Non-pigmented ciliary epithelial cell (primary cell): ENCODE results near the gene B4GALNT4.
"Not testable (repeated sequence)": the region's sequence is repeated elsewhere in the genome, so short reads cannot be mapped to it uniquely, and the experiment has no call there.

Experiments
- DNase-seq: peaks from one replicate; pipeline ENCODE4 v3.0.0-alpha.2; 2010; ENCODE audit warnings: low read depth

The B4GALNT4 gene

GRCh38 chr11:369336-370018 lies at the start of gene B4GALNT4:
TSS of gene B4GALNT4 (plus strand) at chr11:369499. CDS start at chr11:369804, 305 bp downstream.
- DNase-seq, result no peak

- not testable (repeated sequence) for DNase-seq
These were observed 49.4 kb upstream of the B4GALNT4 start for GRCh38 chr11:319888-320273.

- DNase-seq, result no peak
These were observed 45.1 kb upstream of the B4GALNT4 start for GRCh38 chr11:324156-324555.

GRCh38 chr11:324593-325517 lies 44.4 kb upstream of the B4GALNT4 start:
- not testable (repeated sequence) for DNase-seq

DNA sequence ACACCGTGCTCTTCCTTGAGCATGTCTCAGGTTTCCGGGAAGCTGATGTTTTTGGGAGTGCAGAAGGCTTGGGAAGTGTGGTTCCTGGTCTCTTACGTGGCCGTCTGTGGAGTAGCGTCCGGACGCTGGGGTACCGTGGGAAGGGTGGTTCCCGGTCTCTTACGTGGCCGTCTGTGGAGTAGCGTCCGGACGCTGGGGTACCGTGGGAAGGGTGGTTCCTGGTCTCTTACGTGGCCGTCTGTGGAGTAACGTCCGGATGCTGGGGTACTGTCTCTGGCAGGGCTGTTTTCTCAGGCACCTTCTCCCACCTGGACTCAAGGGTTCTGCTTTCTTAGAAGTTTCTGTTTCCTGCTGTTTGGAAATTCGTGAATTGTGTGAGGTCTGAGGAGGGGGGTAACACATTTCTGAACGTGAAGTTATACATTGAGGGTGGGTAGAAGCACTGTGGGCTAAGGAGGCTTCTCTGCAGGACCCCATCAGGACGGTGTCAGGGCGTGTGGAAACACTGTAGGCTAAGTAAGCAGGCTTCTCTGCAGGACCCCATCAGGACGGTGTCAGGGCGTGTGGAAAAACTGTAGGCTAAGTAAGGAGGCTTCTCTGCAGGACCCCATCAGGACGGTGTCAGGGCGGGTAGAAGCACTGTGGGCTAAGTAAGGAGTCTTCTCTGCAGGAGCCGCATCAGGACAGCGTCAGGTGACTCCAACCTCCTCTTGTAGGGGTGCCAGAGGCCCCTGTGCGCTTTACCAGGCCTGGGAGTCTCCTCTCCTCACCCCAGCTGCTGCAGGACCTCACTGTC lies 43.3 kb upstream of the B4GALNT4 start:
- DNase-seq, result no peak

GRCh38 chr11:326592-326841 lies 42.8 kb upstream of the B4GALNT4 start:
- DNase-seq, result no peak

DNA sequence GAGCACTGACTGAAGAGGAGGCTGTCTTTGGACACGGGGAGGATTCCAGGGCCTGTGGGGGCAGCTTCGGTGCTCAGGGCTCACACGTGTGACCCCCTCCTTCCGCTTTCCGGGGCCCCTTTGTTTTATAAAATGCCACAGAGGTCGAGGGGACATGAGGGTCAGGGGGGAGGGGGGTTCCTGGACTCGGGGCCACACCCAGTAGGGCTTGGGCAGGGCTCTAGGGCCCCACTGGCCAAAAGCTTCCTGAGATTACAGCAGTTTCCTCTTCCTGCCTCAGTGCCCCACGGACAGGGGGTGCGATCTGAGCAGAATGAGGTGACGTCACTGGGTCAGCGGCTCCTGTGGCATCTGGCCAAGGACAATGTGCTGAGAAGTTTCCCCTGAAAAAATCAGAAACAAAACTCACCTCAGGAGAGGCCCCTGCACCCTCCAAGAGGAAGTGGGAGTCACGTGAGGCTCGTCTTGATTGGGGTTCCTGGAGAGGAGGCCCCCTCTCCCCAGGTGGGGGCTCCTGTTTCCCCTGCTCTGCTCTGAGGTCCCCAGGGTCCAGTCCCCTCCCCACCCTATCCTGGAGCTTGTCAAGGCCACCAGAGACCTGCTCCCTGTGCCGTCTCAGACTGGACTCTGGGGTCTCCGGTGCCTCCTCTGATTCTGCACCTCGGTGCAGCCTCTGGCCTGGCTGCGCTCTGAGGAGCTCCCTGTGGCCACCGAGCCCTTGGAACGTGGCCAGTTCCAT lies 42.3 kb upstream of the B4GALNT4 start:
- no peak for DNase-seq

GRCh38 chr11:327581-327923 lies 41.7 kb upstream of the B4GALNT4 start:
- no peak for DNase-seq

- DNase-seq, result no peak
These were observed 41.3 kb upstream of the B4GALNT4 start for GRCh38 chr11:328012-328411.

GRCh38 chr11:328516-329100 lies 40.7 kb upstream of the B4GALNT4 start:
- DNase-seq, result not testable (repeated sequence)

- no peak for DNase-seq
These were observed 39.4 kb upstream of the B4GALNT4 start for GRCh38 chr11:329886-330253.

GRCh38 chr11:330307-330693 lies 39.0 kb upstream of the B4GALNT4 start:
- no peak for DNase-seq

DNA sequence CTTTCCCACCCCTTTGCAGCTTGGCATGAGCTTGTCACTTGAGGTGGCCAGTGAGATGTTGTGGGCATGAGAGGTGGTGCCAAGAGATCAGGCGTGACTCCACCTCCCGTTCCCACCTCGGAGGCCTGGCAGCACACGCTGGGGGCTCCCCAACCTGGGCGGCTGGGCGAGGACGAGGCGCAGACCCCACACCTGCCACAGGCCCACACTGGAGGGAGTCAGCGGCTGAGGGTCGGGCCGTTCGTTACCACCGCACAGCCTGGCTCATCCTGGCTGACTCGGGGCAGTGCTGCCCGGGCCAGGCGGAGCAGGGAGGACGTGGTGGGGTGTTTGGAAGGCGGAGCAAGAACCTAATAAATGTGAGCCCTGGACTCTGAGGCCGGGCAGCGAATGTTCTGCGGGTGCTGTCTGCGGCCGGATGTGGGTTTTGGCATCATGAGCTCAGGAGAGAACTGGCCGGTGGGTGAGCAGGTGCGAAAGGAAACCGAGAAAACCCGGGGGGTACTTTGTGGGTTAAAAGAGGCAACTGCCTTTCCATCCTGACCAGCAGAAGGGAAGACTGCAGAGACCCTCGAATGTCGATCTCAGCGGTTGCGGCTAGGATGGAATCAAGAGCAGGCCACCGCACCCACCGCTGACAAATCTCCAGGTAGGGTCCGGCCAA lies 38.5 kb upstream of the B4GALNT4 start:
- DNase-seq, result no peak

GRCh38 chr11:331358-332060 lies 37.8 kb upstream of the B4GALNT4 start:
- DNase-seq, result no peak

DNA sequence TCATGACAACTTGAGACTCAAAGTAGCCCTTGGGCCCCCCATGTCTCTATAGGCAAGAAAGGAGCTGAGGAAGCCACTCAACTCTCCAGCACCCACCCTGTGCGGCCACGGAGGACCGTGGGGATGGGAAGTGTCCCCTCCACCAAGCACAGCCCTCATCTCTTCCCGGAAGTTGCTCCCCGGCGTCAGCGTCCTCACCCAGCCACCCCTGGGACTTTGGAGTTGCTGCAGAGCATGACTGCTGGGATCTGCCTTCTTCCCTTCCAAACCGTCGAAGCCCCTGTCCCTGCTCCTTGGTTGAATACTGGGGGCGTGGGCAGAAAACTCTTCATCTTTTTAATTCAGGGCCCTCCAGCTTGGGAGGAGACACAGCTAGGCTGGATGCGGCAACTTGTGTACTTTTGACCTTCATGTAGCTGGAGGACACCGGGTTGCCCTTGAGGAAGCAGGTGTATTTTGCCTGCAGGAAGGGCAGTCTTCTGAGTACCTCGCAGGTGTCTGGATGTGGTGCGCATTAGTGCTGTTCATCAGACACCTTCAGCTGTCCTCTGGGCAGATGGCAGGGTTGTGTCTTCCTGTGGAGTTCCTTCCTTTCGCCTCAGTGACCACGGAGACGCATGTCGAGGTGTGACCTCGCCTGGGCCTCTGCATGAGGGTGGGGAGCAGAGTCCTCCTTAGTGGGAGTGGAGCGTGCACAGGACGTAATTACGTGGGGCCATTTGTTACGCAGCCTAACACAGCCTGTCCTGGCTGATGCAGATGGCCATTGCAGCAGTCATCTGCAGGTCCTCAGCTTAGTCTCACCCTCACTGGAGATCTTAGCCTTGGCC lies 36.4 kb upstream of the B4GALNT4 start:
- no peak for DNase-seq

DNA sequence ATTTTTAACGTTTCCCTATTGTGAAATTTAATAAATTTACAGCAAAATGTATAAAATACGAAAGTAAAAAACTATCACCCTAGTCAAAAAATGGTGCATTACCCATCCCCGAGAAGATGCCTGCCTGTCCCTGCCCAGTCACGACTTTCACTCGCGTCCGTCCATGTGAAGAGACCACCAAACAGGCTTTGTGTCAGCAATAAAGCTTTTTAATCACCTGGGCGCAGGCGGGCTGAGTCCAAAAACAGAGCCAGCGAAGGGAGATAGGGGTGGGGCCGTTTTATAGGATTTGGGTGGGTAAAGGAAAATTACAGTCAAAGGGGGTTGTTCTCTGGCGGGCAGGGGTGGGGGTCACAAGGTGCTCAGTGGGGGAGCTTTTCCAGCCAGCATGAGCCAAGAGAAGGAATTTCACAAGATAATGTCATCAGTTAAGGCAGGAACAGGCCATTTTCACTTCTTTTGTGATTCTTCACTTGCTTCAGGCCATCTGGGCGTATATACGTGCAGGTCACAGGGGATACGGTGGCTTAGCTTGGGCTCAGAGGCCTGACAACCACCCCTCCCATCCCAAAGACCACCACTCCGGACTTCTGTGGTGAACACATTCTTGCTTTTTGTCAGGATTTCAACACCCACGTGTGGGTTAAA lies 35.6 kb upstream of the B4GALNT4 start:
- DNase-seq, result not testable (repeated sequence)

- no peak for DNase-seq
These were observed 34.9 kb upstream of the B4GALNT4 start for GRCh38 chr11:334264-334994.
